NCI-H345 treated with DMSO at 0.1 percent for 48 hours (cell line): ENCODE measurements around the gene TMEM176A.
"Not testable (repeated sequence)": the region's sequence is repeated elsewhere in the genome, so short reads cannot be mapped to it uniquely, and the experiment has no call there.

ENCODE experiments used
- DNase-seq: peaks from one replicate; lab custom pipeline; 2025; ENCODE audit not compliant: unreplicated experiment; lab: John Stamatoyannopoulos, UW

Gene TMEM176A, protein sequence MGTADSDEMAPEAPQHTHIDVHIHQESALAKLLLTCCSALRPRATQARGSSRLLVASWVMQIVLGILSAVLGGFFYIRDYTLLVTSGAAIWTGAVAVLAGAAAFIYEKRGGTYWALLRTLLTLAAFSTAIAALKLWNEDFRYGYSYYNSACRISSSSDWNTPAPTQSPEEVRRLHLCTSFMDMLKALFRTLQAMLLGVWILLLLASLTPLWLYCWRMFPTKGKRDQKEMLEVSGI

GRCh38 chr7:150800581-150801241, at the start of gene TMEM176A:
Gene TMEM176A (plus strand): TSS chr7:150800769. CDS start chr7:150801551, 782 bp downstream.
- no peak for DNase-seq

GRCh38 chr7:150751702-150752101, 48.9 kb upstream of the TMEM176A start:
- DNase-seq = no peak

GRCh38 chr7:150753239-150753638, 47.3 kb upstream of the TMEM176A start:
- DNase-seq = no peak

DNA sequence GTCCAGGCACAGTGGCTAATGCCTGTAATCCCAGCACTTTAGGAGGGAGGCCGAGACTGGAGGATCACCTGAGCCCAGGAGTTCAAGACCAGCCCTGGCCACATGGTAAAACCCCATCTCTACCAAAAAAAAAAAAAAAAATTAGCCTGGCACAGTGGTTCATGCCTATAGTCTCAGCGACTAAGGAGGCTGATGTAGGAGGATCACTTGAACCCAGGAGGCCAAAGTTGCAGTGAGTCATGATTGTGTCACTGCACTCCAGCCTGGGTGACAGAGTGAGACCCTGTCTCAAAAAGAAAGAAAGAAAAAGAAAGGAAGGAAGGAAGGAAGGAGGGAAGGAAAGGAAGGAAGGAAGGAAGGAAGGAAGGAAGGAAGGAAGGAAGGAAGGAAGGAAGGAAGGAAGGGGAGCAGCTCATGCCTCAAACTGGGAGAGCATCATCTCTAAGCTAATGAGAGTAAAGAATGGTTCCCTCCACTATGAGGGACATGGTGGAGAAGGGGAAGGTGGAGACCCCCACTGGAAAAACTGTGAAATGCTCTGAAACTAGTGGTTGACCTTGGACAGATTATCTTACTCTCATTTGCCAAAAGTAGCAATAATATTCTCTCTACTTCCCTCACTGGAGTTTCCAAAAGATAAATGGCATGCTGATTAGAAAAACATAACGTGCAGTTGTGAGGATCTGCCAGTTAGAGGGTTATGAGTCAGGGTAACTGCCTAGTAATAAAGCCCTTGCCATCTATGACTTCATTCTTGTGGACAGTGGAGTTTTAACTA, 46.6 kb upstream of the TMEM176A start:
- no peak for DNase-seq

DNA sequence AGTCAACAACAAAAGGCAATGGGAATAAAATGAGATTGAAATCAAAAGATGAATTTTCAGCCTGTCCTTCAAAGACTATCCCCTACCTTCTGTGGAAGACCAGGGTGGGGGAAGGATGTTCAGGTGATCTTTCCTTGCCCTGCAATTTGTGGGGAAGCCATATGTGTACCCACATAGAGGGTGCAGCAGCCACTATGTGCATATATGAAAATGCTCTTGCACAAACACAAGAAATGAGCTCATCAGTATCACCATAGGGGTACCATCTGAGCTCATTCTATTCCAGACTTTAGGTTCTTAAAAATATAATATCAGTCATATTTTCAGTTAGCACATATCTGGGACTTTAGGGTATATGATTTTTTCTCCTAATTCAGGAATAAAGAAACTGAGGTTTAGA, 45.6 kb upstream of the TMEM176A start:
- no peak for DNase-seq

- no peak for DNase-seq
Measured at GRCh38 chr7:150755473-150756099, 45.0 kb upstream of the TMEM176A start.

DNA sequence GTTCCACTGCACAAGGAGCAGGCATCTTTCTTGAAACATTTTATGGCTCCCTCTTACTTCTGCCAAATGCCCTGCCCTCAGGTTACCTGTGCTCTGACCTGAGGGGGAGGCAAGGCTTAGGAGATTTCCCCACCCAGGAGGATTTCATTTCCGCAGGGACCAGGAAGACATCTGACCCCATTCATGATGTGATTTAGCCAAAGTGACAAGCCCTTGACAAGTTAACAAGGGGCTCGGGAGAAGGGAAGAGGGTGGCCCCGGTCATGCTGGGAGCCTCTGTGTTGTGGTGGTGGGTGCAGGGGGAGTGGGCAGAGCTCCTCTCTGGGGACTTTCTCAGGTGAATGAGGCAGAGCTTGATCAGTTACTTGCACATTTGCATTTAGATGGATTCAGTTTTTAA, 44.4 kb upstream of the TMEM176A start:
- no peak for DNase-seq

- DNase-seq = no peak
Measured at GRCh38 chr7:150756858-150757257, 43.7 kb upstream of the TMEM176A start.

DNA sequence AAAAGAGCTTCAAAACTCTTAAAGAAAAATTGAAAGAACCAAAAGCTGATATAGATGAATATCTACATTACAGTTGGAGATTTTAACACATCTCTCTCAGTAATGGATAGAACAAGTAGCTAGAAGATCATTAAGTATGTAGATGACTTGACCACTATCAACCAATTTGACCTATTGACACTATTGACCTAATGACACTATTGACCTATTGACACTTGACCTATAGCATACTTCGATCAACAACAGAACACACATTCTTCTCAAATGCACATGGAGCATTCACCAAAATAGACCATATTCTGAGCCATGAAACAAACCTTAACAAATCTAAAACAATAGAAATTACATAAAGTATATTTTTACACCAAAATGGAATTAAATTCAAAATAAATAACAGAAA, 41.1 kb upstream of the TMEM176A start:
- DNase-seq = no peak

- DNase-seq = no peak
Measured at GRCh38 chr7:150766334-150766709, 34.2 kb upstream of the TMEM176A start.

DNA sequence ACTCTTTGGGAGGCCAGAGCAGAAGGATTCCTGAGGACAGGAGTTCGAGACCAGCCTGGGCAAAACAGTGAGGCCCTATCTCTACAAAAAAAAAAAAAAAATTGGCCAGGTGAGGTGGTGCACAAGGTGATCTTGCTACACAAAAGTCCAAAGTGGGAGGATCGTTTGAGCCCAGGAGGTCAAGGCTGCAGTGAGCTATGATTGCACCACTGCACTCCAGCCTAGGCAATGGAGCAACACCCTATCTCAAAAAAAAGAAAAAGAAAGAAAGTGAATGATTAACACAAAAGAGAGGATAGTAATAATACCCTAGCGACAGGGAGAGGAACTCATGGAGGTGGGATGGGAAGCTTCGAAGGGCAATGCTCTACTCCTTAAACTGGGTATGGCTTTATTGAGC, 30.8 kb upstream of the TMEM176A start:
- no peak for DNase-seq

DNA sequence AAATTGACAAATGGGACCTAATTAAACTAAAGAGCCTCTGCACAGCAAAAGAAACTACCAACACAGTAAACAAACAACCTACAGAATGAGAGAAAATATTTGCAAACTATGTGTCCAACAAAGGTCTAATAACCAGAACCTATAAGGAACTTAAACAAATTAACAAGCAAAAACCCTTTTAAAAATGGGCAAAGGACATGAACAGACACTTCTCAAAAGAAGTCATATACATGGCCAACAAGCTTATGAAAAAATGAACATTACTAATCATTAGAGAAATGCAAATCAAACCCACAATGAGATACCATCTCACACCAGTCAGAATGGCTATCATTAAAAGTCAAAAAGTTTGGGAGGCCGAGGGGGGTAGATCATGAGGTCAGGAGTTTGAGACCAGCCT, 26.4 kb upstream of the TMEM176A start:
- not testable (repeated sequence) for DNase-seq

GRCh38 chr7:150778014-150778737, 22.4 kb upstream of the TMEM176A start:
- no peak for DNase-seq

GRCh38 chr7:150778738-150779301, 21.7 kb upstream of the TMEM176A start:
- DNase-seq = peak; percentile 69

DNA sequence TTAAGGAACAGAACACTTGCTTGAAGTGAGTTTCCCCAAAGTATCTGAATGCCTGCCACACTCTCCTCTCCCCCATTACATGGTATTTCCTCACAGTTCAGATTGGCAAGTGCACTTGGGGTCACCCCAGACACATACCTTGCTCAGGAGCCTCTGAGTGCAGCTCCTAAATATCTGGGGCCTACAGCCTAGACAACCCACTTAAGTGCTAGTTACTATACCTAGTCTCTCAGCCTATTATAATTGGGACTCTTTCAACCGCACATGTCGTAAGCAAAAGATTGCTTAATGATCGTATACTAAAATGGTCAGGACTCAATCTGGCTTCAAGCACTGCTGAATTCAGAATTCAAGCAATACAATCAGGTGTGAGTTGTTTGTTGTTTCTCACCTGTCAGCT, 20.3 kb upstream of the TMEM176A start:
- no peak for DNase-seq

DNA sequence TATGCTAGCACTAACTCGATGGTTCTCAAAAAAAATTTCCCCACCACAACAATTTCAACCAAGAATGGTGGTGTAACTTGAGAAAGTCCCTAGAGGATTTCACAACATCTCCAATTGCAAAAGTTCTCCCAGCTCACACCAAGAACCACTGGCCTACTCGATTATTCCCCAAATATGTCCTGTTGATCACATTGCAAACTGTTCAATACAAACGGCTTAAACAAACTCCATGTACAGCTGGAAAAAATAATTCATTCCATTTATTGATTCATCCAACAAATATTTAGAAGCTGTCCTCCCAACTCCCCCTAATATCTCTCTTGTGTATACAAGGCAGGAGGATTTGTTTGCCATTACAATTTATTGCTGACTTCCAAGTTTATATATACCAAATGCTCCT, 19.5 kb upstream of the TMEM176A start:
- no peak for DNase-seq

DNA sequence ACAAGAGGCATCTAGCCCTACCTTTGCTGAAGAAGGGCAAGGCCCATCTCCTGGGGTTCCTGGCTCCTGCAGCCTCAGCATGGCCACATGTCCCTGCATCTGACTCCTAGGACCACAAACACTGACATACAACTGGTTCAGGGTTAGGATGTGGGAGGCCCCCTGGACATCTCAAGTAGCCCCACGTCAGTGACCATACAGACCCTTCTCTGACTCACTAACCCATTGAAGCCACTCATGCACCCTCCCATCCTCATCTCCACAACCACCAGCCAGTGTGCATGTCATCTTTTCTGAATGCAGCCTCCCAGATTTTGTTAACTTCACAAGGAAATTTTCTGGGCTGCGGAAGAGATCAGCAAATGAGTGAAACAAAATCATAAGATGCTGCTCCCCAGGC, 18.6 kb upstream of the TMEM176A start:
- no peak for DNase-seq

- DNase-seq = no peak
Measured at GRCh38 chr7:150784120-150784736, 16.3 kb upstream of the TMEM176A start.

DNA sequence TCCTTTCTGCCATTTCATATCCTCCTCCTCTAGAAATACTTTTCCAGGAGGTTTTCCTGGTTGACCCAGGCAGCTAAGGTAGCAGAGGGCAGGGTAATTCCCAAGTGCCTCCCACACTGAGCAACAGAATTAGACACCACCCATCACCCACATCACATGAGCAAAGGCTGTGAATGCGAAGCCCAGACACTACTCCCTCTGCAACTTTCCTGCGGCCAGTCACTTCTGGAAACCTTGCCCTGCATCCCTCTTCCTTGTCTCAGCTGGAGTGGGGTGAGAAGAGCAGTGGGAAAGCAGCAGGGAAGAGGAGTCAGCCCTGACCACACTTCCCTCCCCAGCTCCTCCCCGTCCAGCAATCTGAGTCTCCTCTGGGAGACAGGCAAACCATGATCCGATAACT, 15.6 kb upstream of the TMEM176A start:
- no peak for DNase-seq
